KMS-11 (cell line): ENCODE data around the gene NDUFV1.
"Not testable (repeated sequence)": the region's sequence is repeated elsewhere in the genome, so short reads cannot be mapped to it uniquely, and the experiment has no call there.

Experiments
- H2AFZ ChIP-seq: fragments of 200-600 bp; sonication (generic); 2 replicates; pipeline ENCODE4 v1.6.1; 2016; ENCODE audit warnings: antibody characterized with exemption, mixed run types, low read depth
- H3K27ac ChIP-seq: fragments of 200-600 bp; sonication (generic); 2 replicates; pipeline ENCODE4 v1.6.1; 2016; ENCODE audit warnings: mild to moderate bottlenecking, mixed run types
- H3K27me3 ChIP-seq: fragments of 200-600 bp; sonication (generic); 2 replicates; pipeline ENCODE4 v1.6.1; 2017; ENCODE audit warnings: mild to moderate bottlenecking, low read depth, mixed run types, moderate library complexity; ENCODE audit not compliant: insufficient read depth
- H3K36me3 ChIP-seq: fragments of 200-600 bp; sonication (generic); 2 replicates; pipeline ENCODE4 v1.6.1; 2017; ENCODE audit warnings: mild to moderate bottlenecking, mixed run types; ENCODE audit not compliant: insufficient read depth
- H3K4me1 ChIP-seq: fragments of 200-600 bp; sonication (generic); 2 replicates; pipeline ENCODE4 v1.6.1; 2016; ENCODE audit warnings: mild to moderate bottlenecking, low read depth, mixed run types; ENCODE audit not compliant: poor library complexity, severe bottlenecking
- H3K4me2 ChIP-seq: fragments of 200-600 bp; sonication (generic); 2 replicates; pipeline ENCODE4 v1.7.0; 2016; ENCODE audit warnings: mild to moderate bottlenecking, mixed run types
- H3K4me3 ChIP-seq: fragments of 200-600 bp; sonication (generic); IDR thresholded peaks from 2 replicates; pipeline ENCODE4 v1.6.1; 2017; ENCODE audit warnings: low read depth, low read length, mixed read lengths; ENCODE audit not compliant: insufficient read depth
- H3K79me2 ChIP-seq: fragments of 200-600 bp; sonication (generic); 2 replicates; pipeline ENCODE4 v1.6.1; 2016; ENCODE audit warnings: low read depth, mixed run types; ENCODE audit not compliant: insufficient read depth
- H3K9ac ChIP-seq: fragments of 200-600 bp; sonication (generic); 2 replicates; pipeline ENCODE4 v1.6.1; 2016; ENCODE audit warnings: mild to moderate bottlenecking, mixed run types
- H4K20me1 ChIP-seq: fragments of 200-600 bp; sonication (generic); 2 replicates; pipeline ENCODE4 v1.6.1; 2016; ENCODE audit warnings: mild to moderate bottlenecking, mixed run types; ENCODE audit not compliant: insufficient read depth
- TF ChIP-seq, protein P1 (sequence below): fragments of 200-600 bp; sonication (generic); conservative IDR thresholded peaks from 2 replicates; pipeline ENCODE4 v1.6.1; 2017; ENCODE audit warnings: low read depth, mild to moderate bottlenecking, antibody characterized with exemption, low read length, moderate library complexity, mixed read lengths

Gene NDUFV1

DNA sequence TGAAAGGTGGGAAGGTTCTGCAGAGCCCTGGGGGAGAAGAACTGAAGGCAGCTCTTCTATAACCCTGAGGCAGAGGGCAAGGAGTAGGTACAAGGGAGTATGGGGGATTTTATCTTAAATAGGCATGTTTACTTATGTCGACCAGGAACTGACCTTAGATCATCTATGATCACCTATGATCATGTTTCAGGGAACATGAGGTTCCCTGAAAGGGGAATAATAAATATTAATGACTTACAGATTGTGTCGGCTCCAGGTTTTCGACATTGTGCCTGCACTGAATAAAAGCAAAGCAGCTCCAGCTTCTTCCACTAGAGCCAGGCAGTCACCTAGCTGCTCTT, 13.2 kb upstream of the NDUFV1 start:
- no peak overlapping the region for H3K4me3 ChIP-seq
- no peaks in the 10 kb centered on the region; the same call in 1 of the 2 replicates for H3K27me3 ChIP-seq
- no peaks in the 10 kb centered on the region for H3K36me3 ChIP-seq
- no peak overlapping the region for H3K9ac ChIP-seq
- H3K4me2 ChIP-seq = no peak overlapping the region
- H2AFZ ChIP-seq = no peak overlapping the region
- H3K79me2 ChIP-seq = no peaks in the 10 kb centered on the region
- TF ChIP-seq, protein P1, sequence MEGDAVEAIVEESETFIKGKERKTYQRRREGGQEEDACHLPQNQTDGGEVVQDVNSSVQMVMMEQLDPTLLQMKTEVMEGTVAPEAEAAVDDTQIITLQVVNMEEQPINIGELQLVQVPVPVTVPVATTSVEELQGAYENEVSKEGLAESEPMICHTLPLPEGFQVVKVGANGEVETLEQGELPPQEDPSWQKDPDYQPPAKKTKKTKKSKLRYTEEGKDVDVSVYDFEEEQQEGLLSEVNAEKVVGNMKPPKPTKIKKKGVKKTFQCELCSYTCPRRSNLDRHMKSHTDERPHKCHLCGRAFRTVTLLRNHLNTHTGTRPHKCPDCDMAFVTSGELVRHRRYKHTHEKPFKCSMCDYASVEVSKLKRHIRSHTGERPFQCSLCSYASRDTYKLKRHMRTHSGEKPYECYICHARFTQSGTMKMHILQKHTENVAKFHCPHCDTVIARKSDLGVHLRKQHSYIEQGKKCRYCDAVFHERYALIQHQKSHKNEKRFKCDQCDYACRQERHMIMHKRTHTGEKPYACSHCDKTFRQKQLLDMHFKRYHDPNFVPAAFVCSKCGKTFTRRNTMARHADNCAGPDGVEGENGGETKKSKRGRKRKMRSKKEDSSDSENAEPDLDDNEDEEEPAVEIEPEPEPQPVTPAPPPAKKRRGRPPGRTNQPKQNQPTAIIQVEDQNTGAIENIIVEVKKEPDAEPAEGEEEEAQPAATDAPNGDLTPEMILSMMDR = no peak
- no peaks in the 10 kb centered on the region for H3K4me1 ChIP-seq
- no peak overlapping the region for H3K27ac ChIP-seq
- no peaks in the 10 kb centered on the region for H4K20me1 ChIP-seq

DNA sequence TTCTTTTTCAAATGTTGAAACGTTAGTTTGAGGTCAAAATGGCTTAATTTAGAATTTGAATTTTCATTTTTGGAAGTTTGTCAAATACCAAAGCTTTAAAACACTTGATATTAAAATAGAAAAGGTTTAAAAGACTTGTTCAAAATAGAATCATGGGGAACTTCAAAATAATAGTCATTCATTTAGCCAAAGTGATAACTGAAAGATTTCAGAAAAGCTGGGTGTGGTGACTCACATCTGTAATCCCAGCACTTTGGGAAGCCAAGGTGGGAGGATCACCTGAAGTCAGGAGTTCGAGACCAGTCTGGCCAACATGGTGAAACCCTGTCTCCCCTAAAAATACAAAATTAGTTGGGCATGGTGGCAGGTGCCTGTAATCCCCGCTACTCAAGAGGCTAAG, 12.3 kb upstream of the NDUFV1 start:
- no peak overlapping the region for H3K4me2 ChIP-seq
- TF ChIP-seq, protein P1 = no peak

DNA sequence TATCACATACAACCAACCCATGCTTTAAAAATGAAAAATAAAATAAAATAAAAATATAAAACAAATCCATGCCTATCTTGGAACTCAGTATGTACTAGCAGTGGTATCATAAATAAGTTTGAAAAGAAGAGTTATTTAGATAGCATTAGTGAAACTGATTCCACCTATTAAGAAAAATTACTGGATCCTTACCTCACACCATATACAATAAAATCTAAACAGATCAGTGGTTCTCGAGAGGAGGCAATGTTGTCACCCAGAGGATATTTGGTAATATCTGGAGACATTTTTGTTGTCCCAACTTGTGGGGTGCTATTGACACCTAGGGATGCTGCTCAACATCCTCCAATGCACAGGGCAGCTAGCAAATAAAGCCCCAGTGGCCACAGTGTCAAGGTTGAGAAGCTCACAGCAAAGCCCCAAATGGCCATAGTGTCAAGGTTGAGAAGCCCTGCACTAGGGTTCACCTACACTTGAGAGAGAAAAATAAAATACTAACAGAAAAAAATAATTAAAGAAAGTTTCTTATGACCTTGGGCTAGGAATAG, 9.9 kb upstream of the NDUFV1 start:
- Histone ChIP-seq H3K36me3 (no peaks in the 10 kb centered on the region), H3K79me2 (no peaks in the 10 kb centered on the region), H3K4me3 (no peak overlapping the region), H3K27ac (no peak overlapping the region), H3K9ac (no peak overlapping the region), H3K4me2 (no peak overlapping the region), H4K20me1 (no peaks in the 10 kb centered on the region), H2AFZ (no peak overlapping the region), H3K27me3 (no peaks in the 10 kb centered on the region; the same call in 1 of the 2 replicates), H3K4me1 (no peaks in the 10 kb centered on the region)
- TF ChIP-seq, protein P1 = no peak

More for the DNA sequence above, 12.3 kb upstream of the NDUFV1 start:
- Histone ChIP-seq H3K9ac (no peak overlapping the region), H3K27me3 (no peaks in the 10 kb centered on the region; the same call in 1 of the 2 replicates), H3K36me3 (no peaks in the 10 kb centered on the region), H3K4me1 (no peaks in the 10 kb centered on the region), H3K27ac (no peak overlapping the region), H3K4me3 (no peak overlapping the region), H2AFZ (no peak overlapping the region), H3K79me2 (no peaks in the 10 kb centered on the region), H4K20me1 (no peaks in the 10 kb centered on the region)

DNA sequence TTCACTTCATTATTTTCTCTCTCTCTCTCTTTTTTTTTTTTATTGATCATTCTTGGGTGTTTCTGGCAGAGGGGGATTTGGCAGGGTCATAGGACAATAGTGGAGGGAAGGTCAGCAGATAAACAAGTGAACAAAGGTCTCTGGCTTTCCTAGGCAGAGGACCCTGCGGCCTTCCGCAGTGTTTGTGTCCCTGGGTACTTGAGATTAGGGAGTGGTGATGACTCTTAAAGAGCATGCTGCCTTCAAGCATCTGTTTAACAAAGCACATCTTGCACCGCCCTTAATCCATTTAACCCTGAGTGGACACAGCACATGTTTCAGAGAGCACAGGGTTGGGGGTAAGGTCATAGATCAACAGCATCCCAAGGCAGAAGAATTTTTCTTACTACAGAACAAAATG, 9.3 kb upstream of the NDUFV1 start:
- H3K4me2 ChIP-seq, H4K20me1 ChIP-seq, H3K36me3 ChIP-seq, H3K27me3 ChIP-seq, H3K4me3 ChIP-seq, H2AFZ ChIP-seq, H3K27ac ChIP-seq, H3K79me2 ChIP-seq, H3K9ac ChIP-seq, H3K4me1 ChIP-seq: not testable (repeated sequence)

DNA sequence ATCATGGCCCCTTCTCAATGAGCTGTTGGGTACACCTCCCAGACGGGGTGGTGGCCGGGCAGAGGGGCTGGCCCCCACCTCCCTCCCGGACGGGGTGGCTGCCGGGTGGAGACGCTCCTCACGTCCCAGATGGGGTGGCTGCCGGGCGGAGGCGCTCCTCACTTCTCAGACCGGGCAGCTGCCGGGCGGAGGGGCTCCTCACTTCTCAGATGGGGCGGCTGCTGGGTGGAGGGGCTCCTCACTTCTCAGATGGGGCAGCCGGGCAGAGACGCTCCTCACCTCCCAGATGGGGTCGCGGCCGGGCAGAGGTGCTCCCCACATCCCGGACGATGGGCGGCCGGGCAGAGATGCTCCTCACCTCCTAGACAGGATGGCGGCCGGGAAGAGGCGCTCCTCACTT, 8.8 kb upstream of the NDUFV1 start:
- H2AFZ ChIP-seq, H4K20me1 ChIP-seq, H3K27ac ChIP-seq, H3K4me2 ChIP-seq, H3K4me3 ChIP-seq, H3K36me3 ChIP-seq, H3K4me1 ChIP-seq, H3K79me2 ChIP-seq, H3K27me3 ChIP-seq, H3K9ac ChIP-seq: not testable (repeated sequence)
